ENCODE data around the gene AKT1.

The AKT1 gene

DNA sequence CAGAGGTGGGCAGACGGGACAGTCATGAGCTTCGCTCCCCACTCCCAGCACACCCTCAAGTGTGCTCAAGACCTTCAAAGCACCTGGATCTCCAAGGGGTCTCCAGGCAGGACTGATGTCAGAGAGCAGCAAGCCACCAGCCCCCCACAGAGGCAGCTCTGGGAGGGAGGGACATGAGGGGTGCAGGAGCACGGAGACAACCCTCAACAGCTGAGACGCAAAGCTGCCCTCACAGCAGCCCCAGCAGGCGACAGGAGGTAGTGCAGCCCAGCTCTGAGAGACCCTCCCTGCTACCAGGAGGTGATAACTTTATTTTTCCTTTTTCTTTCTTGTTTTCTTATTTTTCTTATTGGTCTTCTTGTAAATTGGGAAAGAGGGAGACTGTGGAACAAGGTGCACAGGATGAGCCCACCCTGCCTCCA lies 24.7 kb downstream of the AKT1 start:
- peaks cover 7% of the 10 kb centered on the region for H3K79me1 ChIP-seq (ENCODE audit: low read length)
- no peak overlapping the region for H3K23ac ChIP-seq (ENCODE audit: low read length)
- no peak overlapping the region for H4K91ac ChIP-seq (ENCODE audit: low read depth, low read length)
- H3K79me2 ChIP-seq (ENCODE audit: control insufficient read depth, insufficient read depth, low read length, poor library complexity) = no peaks in the 10 kb centered on the region
- no peak overlapping the region for H3K4ac ChIP-seq (ENCODE audit: low read depth, low read length)
- no peaks in the 10 kb centered on the region for H3K27me3 ChIP-seq (ENCODE audit: insufficient read depth, low read length)
- WGBS (ENCODE audit: extremely low coverage, insufficient coverage, insufficient read length) = no CpG with 5 or more reads among the region's 5 CpGs
- H3K14ac ChIP-seq (ENCODE audit: low read length) = no peak overlapping the region
- H3K27ac ChIP-seq (ENCODE audit: low read depth, low read length) = no peak overlapping the region
- H2AK5ac ChIP-seq (ENCODE audit: low read length) = no peak overlapping the region
- H2BK120ac ChIP-seq (ENCODE audit: insufficient read depth, low read length, poor library complexity) = no peak overlapping the region
- H3K9me3 ChIP-seq (ENCODE audit: insufficient read depth, low read depth, low read length) = peaks cover 4% of the 10 kb centered on the region
- H3K4me2 ChIP-seq (ENCODE audit: low read length) = no peak overlapping the region
- peaks cover 15 to 22% of the 10 kb centered on the region in 2 experiments for H3K4me1 ChIP-seq (ENCODE audit: control insufficient read depth in 1 of 2, insufficient read depth in 2 of 2, low read length in 2 of 2)
- no peak overlapping the region for H2AFZ ChIP-seq (ENCODE audit: insufficient read depth, low read length, poor library complexity)
- H3K18ac ChIP-seq (ENCODE audit: low read length) = no peak overlapping the region
- no peak overlapping the region for H3K4me3 ChIP-seq (ENCODE audit: low read depth, low read length)
- peak in 1 of 2 donors; percentile 37 for DNase-seq
- H2BK12ac ChIP-seq (ENCODE audit: low read length) = no peak overlapping the region
- no peak overlapping the region for H2BK5ac ChIP-seq (ENCODE audit: low read depth, low read length, poor library complexity)
- no peak overlapping the region for H4K12ac ChIP-seq (ENCODE audit: low read depth, low read length)
- H3K36me3 ChIP-seq (ENCODE audit: control insufficient read depth in 1 of 2, insufficient read depth in 2 of 2, low read length in 2 of 2) = peaks cover 59 to 64% of the 10 kb centered on the region in 2 experiments
- no peak overlapping the region for H4K8ac ChIP-seq (ENCODE audit: low read depth, low read length)
- no peak overlapping the region for H3K9ac ChIP-seq (ENCODE audit: low read length)

- no peak overlapping the region for H3K14ac ChIP-seq (ENCODE audit: low read length)
- H2BK120ac ChIP-seq (ENCODE audit: insufficient read depth, low read length, poor library complexity) = no peak overlapping the region
- peaks cover 4% of the 10 kb centered on the region for H3K9me3 ChIP-seq (ENCODE audit: insufficient read depth, low read depth, low read length)
- H3K23ac ChIP-seq (ENCODE audit: low read length) = no peak overlapping the region
- H3K27me3 ChIP-seq (ENCODE audit: insufficient read depth, low read length) = no peaks in the 10 kb centered on the region
- no peak overlapping the region for H3K27ac ChIP-seq (ENCODE audit: low read depth, low read length)
- H4K8ac ChIP-seq (ENCODE audit: low read depth, low read length) = no peak overlapping the region
- peaks cover 52 to 56% of the 10 kb centered on the region in 2 experiments for H3K36me3 ChIP-seq (ENCODE audit: control insufficient read depth in 1 of 2, insufficient read depth in 2 of 2, low read length in 2 of 2)
- peak in 1 of 2 donors; percentile 29 for DNase-seq
- H3K79me2 ChIP-seq (ENCODE audit: control insufficient read depth, insufficient read depth, low read length, poor library complexity) = no peaks in the 10 kb centered on the region
- H3K4me2 ChIP-seq (ENCODE audit: low read length) = no peak overlapping the region
- H3K4me3 ChIP-seq (ENCODE audit: low read depth, low read length) = no peak overlapping the region
- no peak overlapping the region for H2BK12ac ChIP-seq (ENCODE audit: low read length)
- no CpG with 5 or more reads among the region's 24 CpGs for WGBS (ENCODE audit: extremely low coverage, insufficient coverage, insufficient read length)
- H3K79me1 ChIP-seq (ENCODE audit: low read length) = peaks cover 7% of the 10 kb centered on the region
- H2AFZ ChIP-seq (ENCODE audit: insufficient read depth, low read length, poor library complexity) = no peak overlapping the region
- H3K4ac ChIP-seq (ENCODE audit: low read depth, low read length) = no peak overlapping the region
- H3K4me1 ChIP-seq (ENCODE audit: control insufficient read depth in 1 of 2, insufficient read depth in 2 of 2, low read length in 2 of 2) = peaks cover 15 to 18% of the 10 kb centered on the region in 2 experiments
- no peak overlapping the region for H2AK5ac ChIP-seq (ENCODE audit: low read length)
- H3K9ac ChIP-seq (ENCODE audit: low read length) = no peak overlapping the region
- no peak overlapping the region for H4K91ac ChIP-seq (ENCODE audit: low read depth, low read length)
- no peak overlapping the region for H3K18ac ChIP-seq (ENCODE audit: low read length)
- no peak overlapping the region for H4K12ac ChIP-seq (ENCODE audit: low read depth, low read length)
- H2BK5ac ChIP-seq (ENCODE audit: low read depth, low read length, poor library complexity) = no peak overlapping the region
Measured at GRCh38 chr14:104770072-104770579, 25.4 kb downstream of the AKT1 start.

GRCh38 chr14:104769324-104770071 lies 26.1 kb downstream of the AKT1 start:
- Histone ChIP-seq H3K9me3 (ENCODE audit: insufficient read depth, low read depth, low read length) (peaks cover 4% of the 10 kb centered on the region), H3K27me3 (ENCODE audit: insufficient read depth, low read length) (no peaks in the 10 kb centered on the region)
- DNase-seq = peak in 1 of 2 donors; percentile 34

DNA sequence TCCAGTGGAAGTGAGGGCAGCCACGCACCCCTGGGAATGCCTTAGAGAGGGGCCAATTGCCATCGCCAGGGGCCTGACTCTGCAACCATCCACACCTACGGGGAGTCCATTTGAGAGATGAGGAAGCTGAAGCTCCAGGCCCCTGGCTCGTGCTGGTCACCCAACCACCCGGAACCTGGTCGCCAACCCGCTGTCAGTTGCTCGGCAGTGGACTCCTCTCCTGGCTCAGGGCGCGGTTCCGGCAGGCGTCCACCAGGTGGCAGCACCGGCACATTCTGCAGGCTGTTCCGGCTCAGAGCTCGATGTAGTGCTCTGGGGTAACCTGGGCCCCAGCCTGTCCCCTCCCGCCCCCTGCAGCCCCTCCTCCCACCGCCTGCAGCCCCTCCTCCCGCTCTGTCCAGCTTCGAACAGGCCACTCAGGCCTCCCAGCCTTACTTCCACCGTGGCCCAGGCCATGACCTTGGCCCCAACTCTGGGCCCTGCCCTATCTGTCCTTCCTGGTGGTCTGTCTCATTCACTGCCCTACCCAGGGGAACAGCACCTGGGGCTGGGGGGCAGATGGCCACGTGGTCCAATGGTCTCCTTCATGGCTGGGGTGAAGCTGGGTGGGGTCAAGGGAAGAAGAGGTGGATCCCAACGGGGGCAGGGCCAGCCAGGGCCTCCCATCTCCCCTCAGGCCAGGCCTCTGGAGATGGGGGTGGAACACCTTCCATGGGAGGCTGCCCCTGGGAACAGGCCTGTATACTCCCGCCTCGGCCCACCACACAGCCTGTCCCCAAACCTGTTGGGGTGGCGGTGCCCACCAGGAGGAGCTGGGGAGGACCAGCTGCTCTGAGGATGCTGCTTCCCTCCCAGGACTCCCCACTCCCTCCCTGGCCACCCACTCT lies 26.9 kb downstream of the AKT1 start:
- Histone ChIP-seq H3K27ac (ENCODE audit: low read depth, low read length) (no peak overlapping the region), H4K91ac (ENCODE audit: low read depth, low read length) (peak overlapping the region; percentile 29), H2AK5ac (ENCODE audit: low read length) (no peak overlapping the region), H4K8ac (ENCODE audit: low read depth, low read length) (peak overlapping the region; percentile 3), H2AFZ (ENCODE audit: insufficient read depth, low read length, poor library complexity) (no peak overlapping the region), H3K36me3 (ENCODE audit: control insufficient read depth in 1 of 2, insufficient read depth in 2 of 2, low read length in 2 of 2) (peaks cover 38 to 43% of the 10 kb centered on the region in 2 experiments), H2BK12ac (ENCODE audit: low read length) (no peak overlapping the region), H3K79me1 (ENCODE audit: low read length) (peaks cover 7% of the 10 kb centered on the region), H3K27me3 (ENCODE audit: insufficient read depth, low read length) (no peaks in the 10 kb centered on the region), H3K9me3 (ENCODE audit: insufficient read depth, low read depth, low read length) (peaks cover 4% of the 10 kb centered on the region), H3K18ac (ENCODE audit: low read length) (no peak overlapping the region), H3K4me3 (ENCODE audit: low read depth, low read length) (no peak overlapping the region), H2BK120ac (ENCODE audit: insufficient read depth, low read length, poor library complexity) (no peak overlapping the region), H3K9ac (ENCODE audit: low read length) (no peak overlapping the region), H3K79me2 (ENCODE audit: control insufficient read depth, insufficient read depth, low read length, poor library complexity) (no peaks in the 10 kb centered on the region), H3K4me1 (ENCODE audit: control insufficient read depth in 1 of 2, insufficient read depth in 2 of 2, low read length in 2 of 2) (peaks cover 15% of the 10 kb centered on the region in 2 experiments), H3K4ac (ENCODE audit: low read depth, low read length) (no peak overlapping the region), H2BK5ac (ENCODE audit: low read depth, low read length, poor library complexity) (no peak overlapping the region), H3K23ac (ENCODE audit: low read length) (no peak overlapping the region), H3K14ac (ENCODE audit: low read length) (no peak overlapping the region), H4K12ac (ENCODE audit: low read depth, low read length) (no peak overlapping the region), H3K4me2 (ENCODE audit: low read length) (peak overlapping the region; percentile 9)
- no CpG with 5 or more reads among the region's 25 CpGs for WGBS (ENCODE audit: extremely low coverage, insufficient coverage, insufficient read length)
- DNase-seq = peak; percentile 89 to 96

More at GRCh38 chr14:104769324-104770071, 26.1 kb downstream of the AKT1 start:
- Histone ChIP-seq H3K4me3 (ENCODE audit: low read depth, low read length) (no peak overlapping the region), H3K18ac (ENCODE audit: low read length) (no peak overlapping the region), H2BK5ac (ENCODE audit: low read depth, low read length, poor library complexity) (no peak overlapping the region), H2AK5ac (ENCODE audit: low read length) (no peak overlapping the region), H3K36me3 (ENCODE audit: control insufficient read depth in 1 of 2, insufficient read depth in 2 of 2, low read length in 2 of 2) (peaks cover 46 to 50% of the 10 kb centered on the region in 2 experiments), H4K8ac (ENCODE audit: low read depth, low read length) (no peak overlapping the region), H4K12ac (ENCODE audit: low read depth, low read length) (no peak overlapping the region), H3K14ac (ENCODE audit: low read length) (no peak overlapping the region), H3K79me1 (ENCODE audit: low read length) (peaks cover 7% of the 10 kb centered on the region), H3K4me2 (ENCODE audit: low read length) (no peak overlapping the region), H3K79me2 (ENCODE audit: control insufficient read depth, insufficient read depth, low read length, poor library complexity) (no peaks in the 10 kb centered on the region), H2BK12ac (ENCODE audit: low read length) (no peak overlapping the region), H3K9ac (ENCODE audit: low read length) (no peak overlapping the region), H3K4ac (ENCODE audit: low read depth, low read length) (no peak overlapping the region), H2AFZ (ENCODE audit: insufficient read depth, low read length, poor library complexity) (no peak overlapping the region), H3K23ac (ENCODE audit: low read length) (no peak overlapping the region), H4K91ac (ENCODE audit: low read depth, low read length) (no peak overlapping the region), H2BK120ac (ENCODE audit: insufficient read depth, low read length, poor library complexity) (no peak overlapping the region), H3K27ac (ENCODE audit: low read depth, low read length) (no peak overlapping the region), H3K4me1 (ENCODE audit: control insufficient read depth in 1 of 2, insufficient read depth in 2 of 2, low read length in 2 of 2) (peaks cover 15% of the 10 kb centered on the region in 2 experiments)
- no CpG with 5 or more reads among the region's 18 CpGs for WGBS (ENCODE audit: extremely low coverage, insufficient coverage, insufficient read length)

All from trophoblast cell (in vitro differentiated cells and primary cell).